ENCODE results near the gene LTB4R2. TPM values are rescaled to one million over a fixed set of nuclear protein-coding genes. Genes with fewer than 3 reads are reported as not detected.

Gene LTB4R2
- total and polyA plus RNA-seq, 2 donors (not counting 3 experiments of a cell fraction or from before 2014, with no cell fraction given), result 5.5 to 13.1 TPM

DNA sequence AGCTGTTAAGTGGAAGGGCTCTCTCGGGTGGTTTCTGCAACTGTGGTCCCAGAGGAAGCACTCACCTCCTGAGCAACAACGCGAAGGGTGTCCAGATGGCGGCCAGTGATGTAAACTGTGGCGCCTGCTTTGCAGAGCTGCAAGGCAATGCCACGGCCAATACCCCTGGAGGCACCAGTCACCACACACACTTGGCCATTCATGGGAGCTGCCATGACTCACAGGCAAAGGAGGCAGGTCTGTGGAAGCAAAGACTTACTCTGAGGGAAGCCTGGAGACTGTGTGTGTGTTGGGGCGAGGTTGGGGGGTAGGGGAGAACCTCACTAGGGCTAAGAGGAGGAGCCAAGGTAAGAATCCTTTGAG lies 11.1 kb upstream of the LTB4R2 start:
- Histone ChIP-seq H3K36me3 (ENCODE audit: control insufficient read depth in 2 of 2, extremely low read depth in 1 of 2, insufficient read depth in 2 of 2, low read length in 2 of 2) (peaks cover 5 to 18% of the 10 kb centered on the region in 2 experiments), H3K27ac (ENCODE audit: insufficient read depth, low read depth, low read length) (peak overlapping the region; percentile 74), H3K4me1 (ENCODE audit: control insufficient read depth, extremely low read depth, insufficient read depth, low read length) (peaks cover 22% of the 10 kb centered on the region), H3K4me2 (ENCODE audit: insufficient read depth, low read length) (peak overlapping the region; percentile 83), H2AFZ (ENCODE audit: low read depth, low read length) (peak overlapping the region; percentile 98), H3K9me3 (replicated peaks; ENCODE audit: control insufficient read depth, insufficient read depth, low read length) (no peaks in the 10 kb centered on the region), H3K27me3 (ENCODE audit: control insufficient read depth in 2 of 2, insufficient read depth in 2 of 2, low read length in 2 of 2) (no peaks in the 10 kb centered on the region), H3K9me1 (replicated peaks; ENCODE audit: control insufficient read depth, extremely low read depth, insufficient read depth, low read length) (no peaks in the 10 kb centered on the region), H3K79me2 (ENCODE audit: control insufficient read depth, insufficient read depth, low read length) (peaks cover 11% of the 10 kb centered on the region), H3K4me3 (replicated peaks in 1 of 3; ENCODE audit: insufficient read depth in 1 of 3, low read depth in 1 of 3, low read length in 3 of 3) (peak overlapping the region; percentile 79 to 85 (median 82)), H3K9ac (replicated peaks; ENCODE audit: extremely low read depth, insufficient read depth, low read length) (peak overlapping the region; percentile 84), H4K20me1 (replicated peaks; ENCODE audit: control insufficient read depth, extremely low read depth, insufficient read depth, low read length) (no peaks in the 10 kb centered on the region)
- intact Hi-C loops (cut with micrococcal nuclease), result loop anchor here (1.0 to 5.0 kb wide), 3 partner anchors 28 to 185 kb away; partner anchors contain the start of genes DCAF11, NRL, PSME2 and RABGGTA
- POLR2A ChIA-PET, result interaction anchor here (1.1 kb wide), 1 partner anchor 56 kb away, joined by 7 read pairs; the partner anchor contains the start of gene TINF2
- TF ChIP-seq EZH2 (IDR thresholded peaks at IDR 0.05; ENCODE audit: borderline replicate concordance, low read depth, low read length, severe bottlenecking) (no peak), POLR2AphosphoS5 (IDR thresholded peaks at IDR 0.05; ENCODE audit: insufficient read depth, low read depth, low read length) (no peak), JUN (IDR thresholded peaks at IDR 0.05; ENCODE audit: borderline replicate concordance, insufficient read depth, insufficient read length, low read depth) (no peak), GATA2 (IDR thresholded peaks at IDR 0.05; ENCODE audit: insufficient read depth, insufficient read length, low read depth, low read length) (no peak), MYC (IDR thresholded peaks at IDR 0.05; ENCODE audit: low read depth, low read length) (no peak), MAX (IDR thresholded peaks at IDR 0.05; ENCODE audit: insufficient read depth, insufficient read length) (no peak), POLR2A (IDR thresholded peaks at IDR 0.05; ENCODE audit: low read depth, low read length) (no peak), FOS (IDR thresholded peaks at IDR 0.05; ENCODE audit: borderline replicate concordance, insufficient read depth, low read length) (no peak)
- TF ChIP-seq, protein P1, sequence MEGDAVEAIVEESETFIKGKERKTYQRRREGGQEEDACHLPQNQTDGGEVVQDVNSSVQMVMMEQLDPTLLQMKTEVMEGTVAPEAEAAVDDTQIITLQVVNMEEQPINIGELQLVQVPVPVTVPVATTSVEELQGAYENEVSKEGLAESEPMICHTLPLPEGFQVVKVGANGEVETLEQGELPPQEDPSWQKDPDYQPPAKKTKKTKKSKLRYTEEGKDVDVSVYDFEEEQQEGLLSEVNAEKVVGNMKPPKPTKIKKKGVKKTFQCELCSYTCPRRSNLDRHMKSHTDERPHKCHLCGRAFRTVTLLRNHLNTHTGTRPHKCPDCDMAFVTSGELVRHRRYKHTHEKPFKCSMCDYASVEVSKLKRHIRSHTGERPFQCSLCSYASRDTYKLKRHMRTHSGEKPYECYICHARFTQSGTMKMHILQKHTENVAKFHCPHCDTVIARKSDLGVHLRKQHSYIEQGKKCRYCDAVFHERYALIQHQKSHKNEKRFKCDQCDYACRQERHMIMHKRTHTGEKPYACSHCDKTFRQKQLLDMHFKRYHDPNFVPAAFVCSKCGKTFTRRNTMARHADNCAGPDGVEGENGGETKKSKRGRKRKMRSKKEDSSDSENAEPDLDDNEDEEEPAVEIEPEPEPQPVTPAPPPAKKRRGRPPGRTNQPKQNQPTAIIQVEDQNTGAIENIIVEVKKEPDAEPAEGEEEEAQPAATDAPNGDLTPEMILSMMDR (IDR thresholded peaks at IDR 0.05; ENCODE audit: extremely low read depth in 1 of 2, insufficient read depth in 1 of 2, low read depth in 1 of 2, low read length in 2 of 2), result no peak
- CTCF ChIA-PET, result interaction anchor here (1.0 to 5.5 kb wide), 10 partner anchors 10 to 241 kb away, joined by 3 to 199 read pairs (median 16); partner anchors contain the start of genes CIDEB, LTB4R, LTB4R2 and MDP1
- BruUV-seq (replicated peaks), result no TSS peak
- dilution Hi-C loops (cut with MboI; ENCODE audit: extremely low pct_ligation_motif_present, low sequenced_read_pairs), result no loop called here
- FAIRE-seq (peak; percentile 73), DNase-seq (ENCODE audit: low read depth, low spot score) (peak; percentile 14)

Data from endothelial cell of umbilical vein (primary cell).